K562 (cell line): ENCODE measurements around the gene ADAM15. TPM values are rescaled to one million over a fixed set of nuclear protein-coding genes. Genes with fewer than 3 reads are reported as not detected.
A peak's percentile ranks its signal among the peaks of the same experiment; 100 is the strongest.

ENCODE experiments used
- ARNT ChIP-seq, 2 experiments: fragments of 450-650 bp; IDR thresholded peaks; 2 replicates each; pipeline ENCODE4 v1.6.1; 2016; ENCODE audit warnings: mild to moderate bottlenecking in 1 of 2
- BMI1 ChIP-seq: fragments of 150-350 bp; IDR thresholded peaks from 2 replicates; pipeline ENCODE4 v1.6.1; 2014; ENCODE audit warnings: low read length
- BRF1 ChIP-seq: IDR thresholded peaks from 3 replicates; pipeline ENCODE4 v1.6.1; 2011; ENCODE audit warnings: borderline replicate concordance, mild to moderate bottlenecking; ENCODE audit not compliant: insufficient read length; ENCODE audit errors: extremely low read depth
- CREM ChIP-seq: IDR thresholded peaks from 2 replicates; pipeline ENCODE4 v1.6.1; 2014; ENCODE audit warnings: antibody characterized with exemption, low read depth
- EP400 ChIP-seq: fragments of 450-650 bp; IDR thresholded peaks from 2 replicates; pipeline ENCODE4 v1.6.1; 2017; ENCODE audit warnings: antibody characterized with exemption, mild to moderate bottlenecking, moderate library complexity
- EZH2 ChIP-seq: IDR thresholded peaks from 2 replicates; pipeline ENCODE4 v1.6.1; 2012; ENCODE audit warnings: low read depth, mild to moderate bottlenecking, inconsistent platforms, low read length, borderline replicate concordance
- PHB ChIP-seq: fragments of 250-450 bp; sonication (Bioruptor Pico); IDR thresholded peaks from 2 replicates; pipeline ENCODE4 v1.5.0; 2021
- RCOR1 ChIP-seq, 2 experiments: IDR thresholded peaks; 2 replicates each; pipeline ENCODE4 v1.6.1; 2012; ENCODE audit warnings: low read depth in 2 of 2, low read length in 2 of 2, borderline replicate concordance in 1 of 2, improper control_type of control experiment in 1 of 2
- SIN3A ChIP-seq, 2 experiments: fragments of 150-350 bp in 1 of 2; IDR thresholded peaks; 2 replicates each; pipeline ENCODE4 v1.6.1; 2011 to 2016; ENCODE audit warnings: borderline replicate concordance in 2 of 2, low read depth in 2 of 2, low read length in 2 of 2, mild to moderate bottlenecking in 2 of 2, moderate library complexity in 2 of 2; ENCODE audit not compliant: control insufficient read depth in 1 of 2
- SOX6 ChIP-seq: fragments of 450-650 bp; IDR thresholded peaks from 2 replicates; pipeline ENCODE4 v1.6.1; 2014; ENCODE audit warnings: mild to moderate bottlenecking
- SPI1 ChIP-seq: IDR thresholded peaks from 2 replicates; pipeline ENCODE4 v1.6.1; 2011; ENCODE audit warnings: low read depth, low read length, control low read depth, borderline replicate concordance
- TAL1 ChIP-seq: fragments of 450-650 bp; IDR thresholded peaks from 2 replicates; pipeline ENCODE4 v1.6.1; 2016; ENCODE audit warnings: mild to moderate bottlenecking
- XRCC4 ChIP-seq: IDR thresholded peaks from one replicate; pipeline ENCODE4 v1.6.1; 2011; ENCODE audit not compliant: insufficient read depth, insufficient read length; ENCODE audit errors: extremely low read depth
- ZNF184 ChIP-seq: sonication (generic); formaldehyde crosslinking; IDR thresholded peaks from 2 replicates; pipeline ENCODE4 v1.5.0; 2020; ENCODE audit warnings: missing genetic modification reagents
- ZNF263 ChIP-seq: sonication (generic); formaldehyde crosslinking; IDR thresholded peaks from 2 replicates; pipeline ENCODE4 v1.8.0; 2022; ENCODE audit warnings: mild to moderate bottlenecking, missing genetic modification reagents, borderline replicate concordance
- ZNF79 ChIP-seq: fragments of 250-450 bp; sonication (Bioruptor Pico); IDR thresholded peaks from 2 replicates; pipeline ENCODE4 v1.4.0; 2020; ENCODE audit warnings: low read depth, mild to moderate bottlenecking, moderate library complexity
- polyA plus RNA-seq, 8 experiments: library from polyadenylated mRNA; depleted of rRNA in 4 of 8; stranded (reverse) in 5 of 8; unstranded in 3 of 8; fragments of >200 nt; fragmentation: Nextera tagmentation in 2 of 8; fragmentation: Illumina TruSeq in 1 of 8; extraction: Ambion mirVana in 2 of 8; extraction: Trizol in 1 of 8; gene quantifications; 2 replicates each; pipeline versions ENCODE4 v1.2.1 to v1.2.3, GENCODE V29; 2011 to 2014; ENCODE audit warnings: inconsistent platforms in 1 of 8, missing spikeins in 1 of 8
- total RNA-seq, 7 experiments: library from RNA; depleted of rRNA in 6 of 7; stranded (reverse); fragments of >200 nt in 6 of 7; fragmentation: Illumina TruSeq in 2 of 7; extraction: Trizol in 2 of 7; gene quantifications; 2 replicates each; pipeline versions ENCODE4 v1.2.1 to v1.2.3, GENCODE V29; 2011 to 2021; ENCODE audit warnings: low replicate concordance in 1 of 7
- TF ChIP-seq, protein P1 (sequence below): sonication (generic); formaldehyde crosslinking; IDR thresholded peaks from 2 replicates; pipeline ENCODE4 v1.8.0; 2022; ENCODE audit warnings: missing genetic modification reagents, mild to moderate bottlenecking, moderate library complexity, borderline replicate concordance
- TF ChIP-seq, protein P2 (sequence below): fragments of 250-450 bp; sonication (Bioruptor Pico); IDR thresholded peaks from 2 replicates; pipeline ENCODE4 v1.5.0; 2021; ENCODE audit warnings: mild to moderate bottlenecking, moderate library complexity
- TF ChIP-seq, protein P3 (sequence below): fragments of 250-450 bp; sonication (Bioruptor Pico); IDR thresholded peaks from 2 replicates; pipeline ENCODE4 v1.8.0; 2021; ENCODE audit warnings: moderate library complexity, mild to moderate bottlenecking, inconsistent platforms
- TF ChIP-seq, protein P4 (sequence below): fragments of 250-450 bp; sonication (Bioruptor Pico); IDR thresholded peaks from 2 replicates; pipeline ENCODE4 v1.6.1; 2021; ENCODE audit warnings: mild to moderate bottlenecking
- TF ChIP-seq, protein P5 (sequence below): fragments of 250-450 bp; sonication (Bioruptor Pico); IDR thresholded peaks from 2 replicates; pipeline ENCODE4 v1.5.0; 2021; ENCODE audit warnings: mild to moderate bottlenecking, borderline replicate concordance

Gene ADAM15
- total and polyA plus RNA-seq, 9 of the 15 experiments (the other 6 are each of a cell fraction or from before 2014, with no cell fraction given): 0.69 to 72.3 (median 32.8) TPM

DNA sequence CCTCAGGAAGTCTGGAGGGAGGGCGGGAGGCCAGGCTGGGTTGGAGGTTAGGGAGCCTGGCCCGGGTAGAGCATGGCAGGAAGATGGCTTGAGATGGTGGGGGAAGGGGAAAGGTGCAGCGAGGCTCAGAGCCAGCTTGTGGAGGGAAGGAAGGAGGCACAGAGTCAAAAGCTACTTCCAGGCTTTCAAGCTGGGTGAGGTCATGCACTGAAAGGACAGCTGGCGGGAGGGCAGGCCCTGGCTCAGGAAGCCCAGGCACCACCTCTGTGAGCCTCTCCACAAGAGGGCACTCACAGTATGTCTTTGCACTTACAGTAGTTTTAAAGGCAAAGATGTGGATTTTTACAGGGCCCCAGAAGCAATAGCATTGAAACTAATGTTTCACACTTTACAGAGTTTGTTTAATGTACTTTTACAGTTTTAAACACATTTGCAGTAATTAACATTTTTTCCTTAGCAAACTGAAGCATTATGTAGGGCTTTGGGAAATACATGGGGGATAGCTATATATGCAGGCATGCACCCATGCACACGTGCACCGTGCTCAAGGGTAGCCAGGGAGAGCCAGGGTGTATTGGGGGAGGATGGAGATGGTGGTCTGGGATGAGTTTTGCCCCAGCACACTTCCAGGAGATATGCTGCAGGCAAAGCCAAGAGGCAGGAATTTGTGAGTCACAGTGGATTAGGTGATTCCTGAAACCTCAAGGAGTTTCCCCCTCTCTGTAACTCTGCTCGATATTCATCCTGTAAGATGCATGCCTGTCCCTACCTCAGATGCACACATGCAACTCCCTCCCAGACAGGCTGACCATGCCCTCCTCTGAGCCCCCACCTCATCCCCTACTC, 6.1 kb upstream of the ADAM15 start (continued):
- TF ChIP-seq, protein P1, sequence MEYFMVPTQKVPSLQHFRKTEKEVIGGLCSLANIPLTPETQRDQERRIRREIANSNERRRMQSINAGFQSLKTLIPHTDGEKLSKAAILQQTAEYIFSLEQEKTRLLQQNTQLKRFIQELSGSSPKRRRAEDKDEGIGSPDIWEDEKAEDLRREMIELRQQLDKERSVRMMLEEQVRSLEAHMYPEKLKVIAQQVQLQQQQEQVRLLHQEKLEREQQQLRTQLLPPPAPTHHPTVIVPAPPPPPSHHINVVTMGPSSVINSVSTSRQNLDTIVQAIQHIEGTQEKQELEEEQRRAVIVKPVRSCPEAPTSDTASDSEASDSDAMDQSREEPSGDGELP (CRISPR knock-in tag): peak; percentile 94
- no peak for TF ChIP-seq CREM
- TF ChIP-seq EZH2: no peak
- TF ChIP-seq PHB (CRISPR knock-in tag): no peak
- TF ChIP-seq TAL1: no peak
- TF ChIP-seq SOX6: no peak
- no peak for TF ChIP-seq BMI1
- TF ChIP-seq RCOR1 (IDR thresholded peaks at IDR 0.05; ENCODE audit: borderline replicate concordance in 1 of 2, low read depth in 2 of 2, low read length in 2 of 2): peak in 1 of 2 experiments; percentile 60; a peak in 2 of 4 replicates
- TF ChIP-seq, protein P2, sequence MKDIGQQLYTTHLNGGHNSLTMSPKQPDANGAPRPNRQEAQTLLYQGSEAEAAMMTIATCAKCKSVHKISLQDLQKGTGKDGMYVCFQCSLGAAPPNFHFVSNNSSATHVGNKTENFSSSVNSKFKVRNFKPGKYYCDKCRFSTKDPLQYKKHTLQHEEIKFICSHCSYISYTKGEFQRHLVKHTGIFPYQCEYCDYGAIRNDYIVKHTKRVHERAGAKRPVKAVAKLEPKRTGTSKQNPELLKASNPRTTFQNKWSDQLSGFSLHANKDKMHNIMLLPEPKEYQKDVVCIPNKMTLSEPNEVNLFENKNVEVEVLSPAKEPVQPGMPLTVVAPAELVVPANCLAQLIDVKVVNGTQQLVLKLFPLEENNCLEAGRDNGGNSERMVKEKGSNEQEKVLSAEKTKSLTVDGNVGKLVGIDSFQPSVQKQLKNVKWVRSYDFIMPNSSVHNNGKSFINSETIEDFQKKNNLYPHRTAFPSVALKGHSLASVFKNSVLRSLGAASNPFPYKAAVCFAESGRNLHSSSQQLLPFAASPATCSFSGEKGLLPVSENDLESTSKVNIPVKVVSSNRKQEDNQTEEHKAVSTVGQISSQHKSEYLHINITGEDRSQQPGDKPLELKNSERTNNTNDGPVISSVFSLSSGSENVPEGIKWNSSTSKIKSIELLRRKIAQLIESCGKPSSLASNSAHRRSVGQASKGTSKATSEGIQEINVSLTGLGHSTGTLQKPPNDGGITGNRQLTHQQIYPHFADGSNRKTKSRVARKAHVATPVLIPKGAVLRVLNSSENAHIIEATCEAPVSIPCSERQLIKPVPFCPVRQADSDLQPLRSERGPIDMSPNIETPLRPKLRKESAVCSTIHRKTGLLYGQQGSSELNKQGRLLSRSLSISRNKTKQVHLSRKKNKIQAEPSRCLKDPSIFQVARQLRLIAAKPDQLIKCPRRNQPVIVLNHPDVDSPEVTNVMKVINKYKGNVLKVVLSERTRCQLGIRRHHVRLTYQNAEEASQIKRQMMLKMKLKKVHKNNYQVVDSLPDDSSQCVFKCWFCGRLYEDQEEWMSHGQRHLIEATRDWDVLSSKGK (CRISPR knock-in tag): no peak
- TF ChIP-seq SIN3A (IDR thresholded peaks at IDR 0.05; ENCODE audit: borderline replicate concordance in 2 of 2, control insufficient read depth in 1 of 2, low read depth in 2 of 2, low read length in 2 of 2): no peak
- TF ChIP-seq, protein P3, sequence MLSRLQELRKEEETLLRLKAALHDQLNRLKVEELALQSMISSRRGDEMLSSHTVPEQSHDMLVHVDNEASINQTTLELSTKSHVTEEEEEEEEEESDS: no peak
- TF ChIP-seq ZNF263 (CRISPR knock-in tag): no peak
- TF ChIP-seq, protein P4, sequence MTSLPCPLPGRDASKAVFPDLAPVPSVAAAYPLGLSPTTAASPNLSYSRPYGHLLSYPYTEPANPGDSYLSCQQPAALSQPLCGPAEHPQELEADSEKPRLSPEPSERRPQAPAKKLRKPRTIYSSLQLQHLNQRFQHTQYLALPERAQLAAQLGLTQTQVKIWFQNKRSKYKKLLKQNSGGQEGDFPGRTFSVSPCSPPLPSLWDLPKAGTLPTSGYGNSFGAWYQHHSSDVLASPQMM: no peak
- no peak for TF ChIP-seq XRCC4
- no peak for TF ChIP-seq ZNF184 (CRISPR knock-in tag)
- no peak for TF ChIP-seq EP400
- no peak for TF ChIP-seq ZNF79 (CRISPR knock-in tag)
- TF ChIP-seq ARNT (IDR thresholded peaks at IDR 0.05): no peak
- TF ChIP-seq, protein P5, sequence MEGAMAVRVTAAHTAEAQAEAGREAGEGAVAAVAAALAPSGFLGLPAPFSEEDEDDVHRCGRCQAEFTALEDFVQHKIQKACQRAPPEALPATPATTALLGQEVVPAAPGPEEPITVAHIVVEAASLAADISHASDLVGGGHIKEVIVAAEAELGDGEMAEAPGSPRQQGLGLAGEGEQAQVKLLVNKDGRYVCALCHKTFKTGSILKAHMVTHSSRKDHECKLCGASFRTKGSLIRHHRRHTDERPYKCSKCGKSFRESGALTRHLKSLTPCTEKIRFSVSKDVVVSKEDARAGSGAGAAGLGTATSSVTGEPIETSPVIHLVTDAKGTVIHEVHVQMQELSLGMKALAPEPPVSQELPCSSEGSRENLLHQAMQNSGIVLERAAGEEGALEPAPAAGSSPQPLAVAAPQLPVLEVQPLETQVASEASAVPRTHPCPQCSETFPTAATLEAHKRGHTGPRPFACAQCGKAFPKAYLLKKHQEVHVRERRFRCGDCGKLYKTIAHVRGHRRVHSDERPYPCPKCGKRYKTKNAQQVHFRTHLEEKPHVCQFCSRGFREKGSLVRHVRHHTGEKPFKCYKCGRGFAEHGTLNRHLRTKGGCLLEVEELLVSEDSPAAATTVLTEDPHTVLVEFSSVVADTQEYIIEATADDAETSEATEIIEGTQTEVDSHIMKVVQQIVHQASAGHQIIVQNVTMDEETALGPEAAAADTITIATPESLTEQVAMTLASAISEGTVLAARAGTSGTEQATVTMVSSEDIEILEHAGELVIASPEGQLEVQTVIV (CRISPR knock-in tag): no peak
- TF ChIP-seq BRF1: no peak
- no peak for TF ChIP-seq SPI1
